Right atrium auricular region (tissue), 2 donors: Measurements from ENCODE around the gene C10orf71. TPM values are rescaled to one million over a fixed set of nuclear protein-coding genes. Genes with fewer than 3 reads are reported as not detected.
A peak's percentile ranks its signal among the peaks of the same experiment; 100 is the strongest.

Source experiments
- DNase-seq: peaks from one replicate; pipeline ENCODE4 v3.0.0-alpha.2; 2019; ENCODE audit warnings: low spot score
- H3K27ac ChIP-seq, 2 donors: fragments of 200-600 bp; sonication (generic); 1 replicate in 1 of 2; 2 replicates in 1 of 2; pipeline ENCODE4 v1.5.1; 2016 to 2019
- H3K27me3 ChIP-seq, 2 donors: fragments of 200-600 bp; sonication (generic); one replicate each; pipeline versions ENCODE4 v1.5.1 to v1.6.0; 2017 to 2019
- H3K36me3 ChIP-seq: fragments of 200-600 bp; sonication (generic); one replicate; pipeline ENCODE4 v1.5.1; 2016
- H3K4me1 ChIP-seq, 2 donors: fragments of 200-600 bp; sonication (generic); one replicate each; pipeline versions ENCODE4 v1.5.1 to v1.6.0; 2017 to 2019
- H3K4me3 ChIP-seq, 2 donors: fragments of 200-600 bp; sonication (generic); 1 replicate in 1 of 2; 2 replicates in 1 of 2; pipeline ENCODE4 v1.5.1; 2017 to 2019; ENCODE audit warnings: mild to moderate bottlenecking in 1 of 2, moderate library complexity in 1 of 2
- H3K9me3 ChIP-seq, 2 donors: fragments of 200-600 bp; sonication (generic); one replicate each; pipeline ENCODE4 v1.5.1; 2019
- CTCF ChIP-seq, 2 donors: fragments of 200-600 bp; sonication (generic); IDR thresholded peaks; one replicate each; pipeline ENCODE4 v1.5.1; 2019; ENCODE audit warnings: antibody characterized with exemption in 2 of 2
- total RNA-seq, 2 donors: library from RNA; depleted of rRNA; stranded (reverse); fragments of >200 nt; gene quantifications; one replicate each; pipeline ENCODE4 v1.1.0, GENCODE V29; 2016

Gene C10orf71
- total RNA-seq, 2 donors from 2014 or later, result 34.9 to 48.2 TPM

GRCh38 chr10:49297818-49298670, 926 bp upstream of the C10orf71 start:
- no peaks in the 10 kb centered on the region for H3K36me3 ChIP-seq
- H3K9me3 ChIP-seq, result no peaks in the 10 kb centered on the region
- no peak for DNase-seq
- H3K4me1 ChIP-seq, result peaks cover 0 to 58% of the 10 kb centered on the region in 2 donors
- peak overlapping the region; percentile 49 to 54 for H3K4me3 ChIP-seq
- H3K27ac ChIP-seq, result peak overlapping the region; percentile 90 to 96
- TF ChIP-seq CTCF (IDR thresholded peaks at IDR 0.05), result no peak
- H3K27me3 ChIP-seq, result no peaks in the 10 kb centered on the region

- Histone ChIP-seq H3K27me3 (no peaks in the 10 kb centered on the region), H3K4me1 (peaks cover 0 to 58% of the 10 kb centered on the region in 2 donors), H3K36me3 (no peaks in the 10 kb centered on the region), H3K4me3 (peak overlapping the region; percentile 49 to 54), H3K9me3 (no peaks in the 10 kb centered on the region), H3K27ac (peak overlapping the region; percentile 90 to 96)
- TF ChIP-seq CTCF (IDR thresholded peaks at IDR 0.05), result no peak
- DNase-seq, result peak; percentile 77
These were observed 343 bp upstream of the C10orf71 start for GRCh38 chr10:49298671-49298982.

- Histone ChIP-seq H3K4me1 (peaks cover 0 to 67% of the 10 kb centered on the region in 2 donors), H3K9me3 (no peaks in the 10 kb centered on the region), H3K27ac (peak overlapping the region; percentile 90 to 96), H3K4me3 (peak overlapping the region; percentile 49 to 54), H3K27me3 (no peaks in the 10 kb centered on the region), H3K36me3 (no peaks in the 10 kb centered on the region)
- no peak for DNase-seq
- TF ChIP-seq CTCF (IDR thresholded peaks at IDR 0.05), result no peak
These were observed 808 bp downstream of the C10orf71 start for GRCh38 chr10:49299816-49300139.

- H3K36me3 ChIP-seq, result no peaks in the 10 kb centered on the region
- peak overlapping the region; percentile 49 to 54 for H3K4me3 ChIP-seq
- no peaks in the 10 kb centered on the region for H3K9me3 ChIP-seq
- TF ChIP-seq CTCF (IDR thresholded peaks at IDR 0.05), result no peak
- DNase-seq, result no peak
- peaks cover 0 to 67% of the 10 kb centered on the region in 2 donors for H3K4me1 ChIP-seq
- H3K27ac ChIP-seq, result peak overlapping the region; percentile 90 to 96
- H3K27me3 ChIP-seq, result no peaks in the 10 kb centered on the region
These were observed 1.4 kb downstream of the C10orf71 start for GRCh38 chr10:49300140-49300974.

GRCh38 chr10:49301302-49301701, 2.3 kb downstream of the C10orf71 start:
- no peaks in the 10 kb centered on the region for H3K36me3 ChIP-seq
- no peak for TF ChIP-seq CTCF (IDR thresholded peaks at IDR 0.05)
- no peak overlapping the region for H3K4me3 ChIP-seq
- peaks cover 0 to 62% of the 10 kb centered on the region in 2 donors for H3K4me1 ChIP-seq
- H3K27me3 ChIP-seq, result no peaks in the 10 kb centered on the region
- no peaks in the 10 kb centered on the region for H3K9me3 ChIP-seq
- H3K27ac ChIP-seq, result peak overlapping the region; percentile 90 to 96
- no peak for DNase-seq
